ENCODE data around the gene EPN1.

The EPN1 gene

DNA sequence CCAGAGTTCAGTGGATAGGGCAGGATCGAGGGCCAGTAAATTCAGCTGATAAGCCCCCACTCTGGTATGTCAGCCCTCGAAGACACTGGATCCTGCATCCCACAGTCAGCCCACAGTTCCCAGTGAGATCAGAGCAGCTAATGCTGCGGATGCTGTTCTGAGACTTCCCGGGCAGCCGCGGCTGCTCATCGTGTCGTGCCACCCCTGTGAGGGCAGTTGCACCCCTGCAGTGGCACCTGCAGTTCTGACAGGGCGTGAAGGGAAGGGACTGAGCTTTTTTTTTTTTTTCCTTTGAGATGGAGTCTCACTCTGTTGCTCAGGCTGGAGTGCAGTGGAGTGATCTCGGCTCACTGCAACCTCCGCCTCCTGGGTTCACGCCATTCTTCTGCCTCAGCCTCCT lies 7.5 kb upstream of the EPN1 start:
- Histone ChIP-seq H4K91ac (ENCODE audit: low read length) (no peak overlapping the region), H3K23ac (ENCODE audit: low read length in 2 of 2) (no peak overlapping the region), H3K18ac (ENCODE audit: low read depth in 1 of 2, low read length in 2 of 2) (no peak overlapping the region), H2BK15ac (ENCODE audit: low read depth, poor library complexity, severe bottlenecking) (no peak overlapping the region), H3K4me3 (ENCODE audit: insufficient read depth in 1 of 2, low read depth in 1 of 2, low read length in 2 of 2) (no peak overlapping the region), H2BK5ac (ENCODE audit: low read depth, low read length, poor library complexity, severe bottlenecking) (no peak overlapping the region), H2BK12ac (ENCODE audit: low read length in 2 of 2) (no peak overlapping the region), H2AK5ac (ENCODE audit: low read length, severe bottlenecking) (no peak overlapping the region), H3K79me1 (replicated peaks; ENCODE audit: low read length, poor library complexity, severe bottlenecking) (peaks cover 14% of the 10 kb centered on the region), H3K4me2 (ENCODE audit: low read length, poor library complexity, severe bottlenecking) (no peak overlapping the region), H4K8ac (ENCODE audit: low read length) (no peak overlapping the region), H2BK120ac (ENCODE audit: low read depth, low read length) (no peak overlapping the region), H3K9me3 (ENCODE audit: control insufficient read depth, low read length) (no peaks in the 10 kb centered on the region), H3K14ac (ENCODE audit: low read length in 2 of 2) (no peak overlapping the region), H2AFZ (ENCODE audit: low read depth, low read length) (no peak overlapping the region), H3K27ac (ENCODE audit: low read length, poor library complexity, severe bottlenecking) (no peak overlapping the region), H3K9ac (ENCODE audit: low read length) (no peak overlapping the region), H3K36me3 (ENCODE audit: control insufficient read depth in 1 of 2, insufficient read depth in 2 of 2, low read depth in 1 of 2, low read length in 2 of 2) (peaks cover 82 to 89% of the 10 kb centered on the region in 2 experiments), H3K4me1 (ENCODE audit: control insufficient read depth, insufficient read depth, low read depth, low read length) (peaks cover 30% of the 10 kb centered on the region), H3K4ac (ENCODE audit: low read depth in 1 of 2, low read length in 2 of 2) (no peak overlapping the region), H3K27me3 (ENCODE audit: control insufficient read depth in 1 of 2, insufficient read depth in 1 of 2, low read length in 2 of 2) (no peaks in the 10 kb centered on the region)
- no peak for DNase-seq
- WGBS: 97% methylated on average over 12 of the region's 12 CpGs

DNA sequence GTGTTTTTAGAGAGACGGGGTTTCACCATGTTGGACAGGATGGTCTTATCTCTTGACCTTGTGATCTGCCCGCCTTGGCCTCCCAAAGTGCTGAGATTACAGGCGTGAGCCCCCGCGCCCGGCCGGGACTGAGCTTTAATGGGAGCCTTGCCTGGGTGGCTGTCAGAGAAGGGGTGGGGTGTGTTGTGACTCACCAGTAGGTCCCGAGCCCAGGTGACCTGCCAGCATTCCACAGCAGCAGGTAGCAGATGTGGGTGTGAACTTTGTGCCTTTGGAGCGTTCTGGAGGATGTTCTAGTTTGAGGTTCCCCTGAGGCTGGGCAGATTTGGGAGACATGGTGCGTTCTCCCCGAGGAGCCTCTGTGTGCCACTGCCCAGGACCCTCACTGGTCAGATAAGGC lies 7.1 kb upstream of the EPN1 start:
- H2AK5ac ChIP-seq (ENCODE audit: low read length, severe bottlenecking): no peak overlapping the region
- peaks cover 13% of the 10 kb centered on the region for H3K79me1 ChIP-seq (replicated peaks; ENCODE audit: low read length, poor library complexity, severe bottlenecking)
- H3K4me1 ChIP-seq (ENCODE audit: control insufficient read depth, insufficient read depth, low read depth, low read length): peaks cover 30% of the 10 kb centered on the region
- H2BK120ac ChIP-seq (ENCODE audit: low read depth, low read length): no peak overlapping the region
- no peak overlapping the region for H3K4me3 ChIP-seq (ENCODE audit: insufficient read depth in 1 of 2, low read depth in 1 of 2, low read length in 2 of 2)
- no peak overlapping the region for H4K91ac ChIP-seq (ENCODE audit: low read length)
- H3K9ac ChIP-seq (ENCODE audit: low read length): no peak overlapping the region
- no peak for DNase-seq
- H2BK12ac ChIP-seq (ENCODE audit: low read length in 2 of 2): no peak overlapping the region
- no peak overlapping the region for H3K14ac ChIP-seq (ENCODE audit: low read length in 2 of 2)
- H2AFZ ChIP-seq (ENCODE audit: low read depth, low read length): no peak overlapping the region
- no peaks in the 10 kb centered on the region for H3K27me3 ChIP-seq (ENCODE audit: control insufficient read depth in 1 of 2, insufficient read depth in 1 of 2, low read length in 2 of 2)
- H3K9me3 ChIP-seq (ENCODE audit: control insufficient read depth, low read length): no peaks in the 10 kb centered on the region
- no peak overlapping the region for H3K18ac ChIP-seq (ENCODE audit: low read depth in 1 of 2, low read length in 2 of 2)
- H4K8ac ChIP-seq (ENCODE audit: low read length): no peak overlapping the region
- 90% methylated on average over 11 of the region's 11 CpGs for WGBS
- H3K23ac ChIP-seq (ENCODE audit: low read length in 2 of 2): no peak overlapping the region
- no peak overlapping the region for H3K4me2 ChIP-seq (ENCODE audit: low read length, poor library complexity, severe bottlenecking)
- H2BK5ac ChIP-seq (ENCODE audit: low read depth, low read length, poor library complexity, severe bottlenecking): no peak overlapping the region
- H3K36me3 ChIP-seq (ENCODE audit: control insufficient read depth in 1 of 2, insufficient read depth in 2 of 2, low read depth in 1 of 2, low read length in 2 of 2): peaks cover 77 to 84% of the 10 kb centered on the region in 2 experiments
- no peak overlapping the region for H2BK15ac ChIP-seq (ENCODE audit: low read depth, poor library complexity, severe bottlenecking)
- no peak overlapping the region for H3K4ac ChIP-seq (ENCODE audit: low read depth in 1 of 2, low read length in 2 of 2)
- H3K27ac ChIP-seq (ENCODE audit: low read length, poor library complexity, severe bottlenecking): no peak overlapping the region

DNA sequence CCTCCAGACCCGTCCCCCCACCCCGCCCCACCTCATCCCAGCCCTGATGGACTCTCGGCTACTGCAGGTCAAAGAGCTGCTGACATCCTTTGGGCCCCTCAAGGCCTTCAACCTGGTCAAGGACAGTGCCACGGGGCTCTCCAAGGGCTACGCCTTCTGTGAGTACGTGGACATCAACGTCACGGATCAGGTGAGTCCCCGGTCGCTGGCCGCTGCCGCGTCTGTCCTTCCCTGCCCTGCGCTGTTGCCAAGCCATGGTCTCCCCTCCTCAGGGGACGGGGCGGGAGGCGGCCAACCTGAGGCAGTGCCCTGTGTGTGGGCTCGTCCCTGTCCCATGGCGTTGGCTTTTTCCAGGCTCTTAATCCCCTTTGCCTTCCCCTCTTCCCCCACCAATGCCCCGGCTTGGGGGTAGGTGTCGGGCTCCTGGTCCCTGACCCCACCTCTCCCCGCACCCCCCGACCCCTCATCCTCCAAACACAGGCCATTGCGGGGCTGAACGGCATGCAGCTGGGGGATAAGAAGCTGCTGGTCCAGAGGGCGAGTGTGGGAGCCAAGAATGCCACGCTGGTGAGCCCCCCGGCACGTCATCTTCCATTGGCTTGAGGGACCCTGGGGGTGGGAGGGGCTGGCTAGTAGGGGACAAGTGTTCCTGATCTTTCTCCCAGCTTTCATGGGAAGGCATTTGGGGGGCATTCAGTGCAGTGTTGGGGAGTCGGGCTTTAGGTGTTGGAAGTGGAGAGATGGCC lies 6.2 kb upstream of the EPN1 start:
- no peak overlapping the region for H3K27ac ChIP-seq (ENCODE audit: low read length, poor library complexity, severe bottlenecking)
- H4K8ac ChIP-seq (ENCODE audit: low read length): no peak overlapping the region
- peaks cover 10% of the 10 kb centered on the region for H3K79me1 ChIP-seq (replicated peaks; ENCODE audit: low read length, poor library complexity, severe bottlenecking)
- DNase-seq: no peak
- no peak overlapping the region for H3K4me2 ChIP-seq (ENCODE audit: low read length, poor library complexity, severe bottlenecking)
- H2BK12ac ChIP-seq (ENCODE audit: low read length in 2 of 2): no peak overlapping the region
- no peaks in the 10 kb centered on the region for H3K27me3 ChIP-seq (ENCODE audit: control insufficient read depth in 1 of 2, insufficient read depth in 1 of 2, low read length in 2 of 2)
- 95% methylated on average over 29 of the region's 30 CpGs for WGBS
- H2BK120ac ChIP-seq (ENCODE audit: low read depth, low read length): no peak overlapping the region
- no peak overlapping the region for H3K23ac ChIP-seq (ENCODE audit: low read length in 2 of 2)
- H3K14ac ChIP-seq (ENCODE audit: low read length in 2 of 2): no peak overlapping the region
- no peak overlapping the region for H2BK5ac ChIP-seq (ENCODE audit: low read depth, low read length, poor library complexity, severe bottlenecking)
- H2AFZ ChIP-seq (ENCODE audit: low read depth, low read length): no peak overlapping the region
- peaks cover 31% of the 10 kb centered on the region for H3K4me1 ChIP-seq (ENCODE audit: control insufficient read depth, insufficient read depth, low read depth, low read length)
- H3K4ac ChIP-seq (ENCODE audit: low read depth in 1 of 2, low read length in 2 of 2): no peak overlapping the region
- H3K9me3 ChIP-seq (ENCODE audit: control insufficient read depth, low read length): no peaks in the 10 kb centered on the region
- H3K18ac ChIP-seq (ENCODE audit: low read depth in 1 of 2, low read length in 2 of 2): no peak overlapping the region
- no peak overlapping the region for H4K91ac ChIP-seq (ENCODE audit: low read length)
- no peak overlapping the region for H2BK15ac ChIP-seq (ENCODE audit: low read depth, poor library complexity, severe bottlenecking)
- H3K4me3 ChIP-seq (ENCODE audit: insufficient read depth in 1 of 2, low read depth in 1 of 2, low read length in 2 of 2): no peak overlapping the region
- H3K9ac ChIP-seq (ENCODE audit: low read length): no peak overlapping the region
- peaks cover 76 to 80% of the 10 kb centered on the region in 2 experiments for H3K36me3 ChIP-seq (ENCODE audit: control insufficient read depth in 1 of 2, insufficient read depth in 2 of 2, low read depth in 1 of 2, low read length in 2 of 2)
- no peak overlapping the region for H2AK5ac ChIP-seq (ENCODE audit: low read length, severe bottlenecking)

DNA sequence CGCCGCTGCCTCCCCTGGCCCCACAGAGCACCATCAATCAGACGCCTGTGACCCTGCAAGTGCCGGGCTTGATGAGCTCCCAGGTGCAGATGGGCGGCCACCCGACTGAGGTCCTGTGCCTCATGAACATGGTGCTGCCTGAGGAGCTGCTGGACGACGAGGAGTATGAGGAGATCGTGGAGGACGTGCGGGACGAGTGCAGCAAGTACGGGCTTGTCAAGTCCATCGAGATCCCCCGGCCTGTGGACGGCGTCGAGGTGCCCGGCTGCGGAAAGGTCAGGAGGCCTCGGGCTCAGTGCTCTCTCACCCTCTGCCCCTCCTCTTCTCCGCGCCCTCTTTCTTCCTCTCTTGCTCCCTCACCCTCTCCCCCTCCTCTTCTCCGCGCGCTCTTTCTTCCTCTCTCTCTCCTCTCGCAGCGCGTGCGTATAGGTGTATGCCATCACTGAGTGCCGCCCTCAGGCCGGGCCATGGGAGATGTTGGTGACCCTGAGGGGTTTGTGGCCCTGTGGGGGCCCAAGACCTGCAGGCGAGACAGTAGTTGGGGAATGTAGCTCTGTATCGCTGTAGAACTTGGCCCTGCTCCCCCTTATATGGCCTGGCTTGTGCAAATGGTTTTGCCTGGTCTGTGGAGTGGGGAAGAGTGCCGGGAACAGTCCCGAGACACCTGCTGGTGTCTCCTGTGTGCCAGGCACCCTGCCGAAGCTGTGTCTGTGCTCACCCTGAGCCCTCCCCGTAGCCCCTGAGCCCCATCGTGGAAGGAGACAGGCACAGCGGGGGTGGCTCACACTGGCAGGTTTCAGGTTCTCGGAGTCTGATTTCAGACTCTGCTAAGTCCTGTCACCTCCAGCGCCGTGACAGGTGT lies 5.4 kb upstream of the EPN1 start:
- WGBS: 93% methylated on average over 26 of the region's 43 CpGs
- H3K4ac ChIP-seq (ENCODE audit: low read depth in 1 of 2, low read length in 2 of 2): no peak overlapping the region
- peaks cover 7% of the 10 kb centered on the region for H3K79me1 ChIP-seq (replicated peaks; ENCODE audit: low read length, poor library complexity, severe bottlenecking)
- H3K4me2 ChIP-seq (ENCODE audit: low read length, poor library complexity, severe bottlenecking): no peak overlapping the region
- no peak overlapping the region for H3K18ac ChIP-seq (ENCODE audit: low read depth in 1 of 2, low read length in 2 of 2)
- H4K91ac ChIP-seq (ENCODE audit: low read length): no peak overlapping the region
- H4K8ac ChIP-seq (ENCODE audit: low read length): no peak overlapping the region
- H3K14ac ChIP-seq (ENCODE audit: low read length in 2 of 2): no peak overlapping the region
- H3K27me3 ChIP-seq (ENCODE audit: control insufficient read depth in 1 of 2, insufficient read depth in 1 of 2, low read length in 2 of 2): no peaks in the 10 kb centered on the region
- no peak for DNase-seq
- H3K27ac ChIP-seq (ENCODE audit: low read length, poor library complexity, severe bottlenecking): no peak overlapping the region
- no peak overlapping the region for H3K23ac ChIP-seq (ENCODE audit: low read length in 2 of 2)
- H2BK12ac ChIP-seq (ENCODE audit: low read length in 2 of 2): no peak overlapping the region
- no peak overlapping the region for H2BK5ac ChIP-seq (ENCODE audit: low read depth, low read length, poor library complexity, severe bottlenecking)
- no peaks in the 10 kb centered on the region for H3K9me3 ChIP-seq (ENCODE audit: control insufficient read depth, low read length)
- H3K4me3 ChIP-seq (ENCODE audit: insufficient read depth in 1 of 2, low read depth in 1 of 2, low read length in 2 of 2): no peak overlapping the region
- H3K9ac ChIP-seq (ENCODE audit: low read length): no peak overlapping the region
- no peak overlapping the region for H2AK5ac ChIP-seq (ENCODE audit: low read length, severe bottlenecking)
- peaks cover 34% of the 10 kb centered on the region for H3K4me1 ChIP-seq (ENCODE audit: control insufficient read depth, insufficient read depth, low read depth, low read length)
- no peak overlapping the region for H2AFZ ChIP-seq (ENCODE audit: low read depth, low read length)
- no peak overlapping the region for H2BK15ac ChIP-seq (ENCODE audit: low read depth, poor library complexity, severe bottlenecking)
- H3K36me3 ChIP-seq (ENCODE audit: control insufficient read depth in 1 of 2, insufficient read depth in 2 of 2, low read depth in 1 of 2, low read length in 2 of 2): peaks cover 71 to 80% of the 10 kb centered on the region in 2 experiments
- no peak overlapping the region for H2BK120ac ChIP-seq (ENCODE audit: low read depth, low read length)

Data from mesenchymal stem cell (in vitro differentiated cells and primary cell).